AG04450 (cell line): ENCODE measurements around the gene RAPH1. TPM values are rescaled to one million over a fixed set of nuclear protein-coding genes. Genes with fewer than 3 reads are reported as not detected.

Experiments
- CTCF ChIA-PET: fragments of 300-600, 350-600 bp; formaldehyde crosslinking; extraction: SDS; loops from one replicate; lab custom pipeline; 2022; ENCODE audit warnings: antibody characterized with exemption, inconsistent platforms; lab: Charles Lee
- POLR2A ChIA-PET: fragments of 350-600 bp; formaldehyde crosslinking; extraction: SDS; loops from one replicate; lab custom pipeline; 2021; ENCODE audit warnings: antibody characterized with exemption, inconsistent platforms; lab: Yijun Ruan, JAX
- DNase-seq: peaks from one replicate; pipeline ENCODE4 v3.0.0-alpha.2; 2011; ENCODE audit warnings: low read depth, low spot score
- H3K27ac ChIP-seq: one replicate; pipeline ENCODE4 v1.5.1; 2012; ENCODE audit warnings: low read depth, low read length, control low read depth
- H3K27me3 ChIP-seq: one replicate; pipeline ENCODE4 v1.6.0; 2012; ENCODE audit warnings: low read length; ENCODE audit not compliant: control insufficient read depth, insufficient read depth
- H3K4me3 ChIP-seq: 2 replicates; pipeline ENCODE4 v1.5.1; 2011; ENCODE audit warnings: mild to moderate bottlenecking, low read depth, low read length, control low read depth
- H3K9me3 ChIP-seq: 2 replicates; pipeline ENCODE4 v1.5.1; 2012; ENCODE audit warnings: low read length; ENCODE audit not compliant: control insufficient read depth, insufficient read depth
- polyA plus RNA-seq: library from polyadenylated mRNA; depleted of rRNA; stranded (reverse); fragments of >200 nt; gene quantifications from 2 replicates; pipeline ENCODE4 v1.2.3, GENCODE V29; 2011
- TF ChIP-seq, protein P1 (sequence below): IDR thresholded peaks from 2 replicates; pipeline ENCODE4 v1.5.1; 2011; ENCODE audit warnings: low read depth, low read length, control low read depth, inconsistent platforms

The RAPH1 gene
- polyA plus RNA-seq, 1 experiment, result 6.0 TPM

DNA sequence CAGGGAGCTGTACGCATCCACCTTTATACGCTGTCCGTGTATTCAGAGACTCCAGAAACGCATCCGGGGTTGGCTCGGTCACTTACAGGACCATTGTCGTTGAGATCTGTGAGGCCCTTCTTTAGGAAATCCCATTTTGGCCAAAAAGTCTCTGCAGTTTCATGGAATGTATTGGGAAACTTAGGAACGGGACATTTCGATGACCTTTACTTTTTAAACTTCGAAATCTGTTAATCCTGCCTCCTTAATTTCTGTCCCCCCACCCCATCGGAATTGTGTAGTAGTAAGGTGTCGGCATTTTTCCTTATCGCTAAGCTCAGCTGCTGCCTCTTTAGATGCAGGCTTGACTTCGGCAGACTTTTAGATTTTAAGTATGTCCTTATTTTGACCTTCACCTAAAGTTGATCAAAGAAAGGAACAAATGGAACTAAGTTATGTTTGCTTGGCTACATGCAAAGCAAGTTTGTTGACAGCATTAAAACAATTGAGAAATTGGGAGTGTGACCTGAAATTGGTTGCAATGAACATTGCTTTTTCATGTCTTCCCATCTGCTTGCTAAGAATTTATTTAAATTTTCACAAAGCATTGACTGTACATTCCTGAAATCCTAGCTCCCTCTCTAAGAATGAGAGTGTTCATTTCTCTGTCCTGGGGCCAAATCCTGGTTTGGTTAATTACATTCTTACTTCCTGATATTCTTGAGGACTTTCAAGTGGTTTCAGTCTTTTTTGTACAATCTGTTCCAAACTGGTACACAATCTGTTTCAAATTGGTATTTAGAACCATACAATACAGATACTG, 884 bp upstream of the RAPH1 start:
- ChIA-PET CTCF (interaction anchor here (1.2 kb wide), 1 partner anchor 115 kb away, joined by 3 read pairs; no protein-coding TSS in a partner anchor), POLR2A (interaction anchor here (0.6 to 1.2 kb wide), 2 partner anchors 35 to 276 kb away, joined by 3 read pairs; no protein-coding TSS in a partner anchor)
- Histone ChIP-seq H3K27ac (peak overlapping the region; percentile 86), H3K9me3 (no peaks in the 10 kb centered on the region), H3K27me3 (no peaks in the 10 kb centered on the region), H3K4me3 (peak overlapping the region; percentile 86)
- DNase-seq, result no peak
- TF ChIP-seq, protein P1, sequence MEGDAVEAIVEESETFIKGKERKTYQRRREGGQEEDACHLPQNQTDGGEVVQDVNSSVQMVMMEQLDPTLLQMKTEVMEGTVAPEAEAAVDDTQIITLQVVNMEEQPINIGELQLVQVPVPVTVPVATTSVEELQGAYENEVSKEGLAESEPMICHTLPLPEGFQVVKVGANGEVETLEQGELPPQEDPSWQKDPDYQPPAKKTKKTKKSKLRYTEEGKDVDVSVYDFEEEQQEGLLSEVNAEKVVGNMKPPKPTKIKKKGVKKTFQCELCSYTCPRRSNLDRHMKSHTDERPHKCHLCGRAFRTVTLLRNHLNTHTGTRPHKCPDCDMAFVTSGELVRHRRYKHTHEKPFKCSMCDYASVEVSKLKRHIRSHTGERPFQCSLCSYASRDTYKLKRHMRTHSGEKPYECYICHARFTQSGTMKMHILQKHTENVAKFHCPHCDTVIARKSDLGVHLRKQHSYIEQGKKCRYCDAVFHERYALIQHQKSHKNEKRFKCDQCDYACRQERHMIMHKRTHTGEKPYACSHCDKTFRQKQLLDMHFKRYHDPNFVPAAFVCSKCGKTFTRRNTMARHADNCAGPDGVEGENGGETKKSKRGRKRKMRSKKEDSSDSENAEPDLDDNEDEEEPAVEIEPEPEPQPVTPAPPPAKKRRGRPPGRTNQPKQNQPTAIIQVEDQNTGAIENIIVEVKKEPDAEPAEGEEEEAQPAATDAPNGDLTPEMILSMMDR, result no peak

DNA sequence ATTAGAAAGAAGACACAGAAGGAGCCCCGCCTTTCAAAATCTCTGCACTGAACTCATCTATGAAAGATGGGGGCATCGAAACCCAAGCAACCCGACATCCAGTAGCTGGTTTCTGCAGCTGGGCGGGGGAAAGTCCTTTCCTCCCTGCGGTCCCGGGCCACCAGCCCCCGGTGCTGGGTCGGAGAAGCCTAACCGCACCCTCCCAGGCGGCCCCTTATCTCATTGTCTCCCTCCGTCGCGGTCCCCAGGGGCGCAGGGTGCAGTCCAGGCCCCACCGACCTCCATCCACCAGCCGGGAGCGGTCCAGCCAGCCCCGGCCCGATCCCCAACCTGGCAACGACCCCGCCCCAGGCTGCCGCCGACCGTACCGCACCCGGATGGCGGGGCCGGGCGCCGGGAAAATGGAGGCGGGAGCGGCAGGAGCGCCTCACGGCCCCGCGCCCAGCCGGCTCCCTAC, 452 bp downstream of the RAPH1 start:
- no peaks in the 10 kb centered on the region for H3K9me3 ChIP-seq
- CTCF ChIA-PET, result interaction anchor here (1.2 to 1.9 kb wide), 2 partner anchors 116 to 281 kb away, joined by 4 to 13 read pairs; no protein-coding TSS in a partner anchor
- POLR2A ChIA-PET, result interaction anchor here (0.6 to 1.2 kb wide), 2 partner anchors 261 to 277 kb away, joined by 3 to 4 read pairs; no protein-coding TSS in a partner anchor

DNA sequence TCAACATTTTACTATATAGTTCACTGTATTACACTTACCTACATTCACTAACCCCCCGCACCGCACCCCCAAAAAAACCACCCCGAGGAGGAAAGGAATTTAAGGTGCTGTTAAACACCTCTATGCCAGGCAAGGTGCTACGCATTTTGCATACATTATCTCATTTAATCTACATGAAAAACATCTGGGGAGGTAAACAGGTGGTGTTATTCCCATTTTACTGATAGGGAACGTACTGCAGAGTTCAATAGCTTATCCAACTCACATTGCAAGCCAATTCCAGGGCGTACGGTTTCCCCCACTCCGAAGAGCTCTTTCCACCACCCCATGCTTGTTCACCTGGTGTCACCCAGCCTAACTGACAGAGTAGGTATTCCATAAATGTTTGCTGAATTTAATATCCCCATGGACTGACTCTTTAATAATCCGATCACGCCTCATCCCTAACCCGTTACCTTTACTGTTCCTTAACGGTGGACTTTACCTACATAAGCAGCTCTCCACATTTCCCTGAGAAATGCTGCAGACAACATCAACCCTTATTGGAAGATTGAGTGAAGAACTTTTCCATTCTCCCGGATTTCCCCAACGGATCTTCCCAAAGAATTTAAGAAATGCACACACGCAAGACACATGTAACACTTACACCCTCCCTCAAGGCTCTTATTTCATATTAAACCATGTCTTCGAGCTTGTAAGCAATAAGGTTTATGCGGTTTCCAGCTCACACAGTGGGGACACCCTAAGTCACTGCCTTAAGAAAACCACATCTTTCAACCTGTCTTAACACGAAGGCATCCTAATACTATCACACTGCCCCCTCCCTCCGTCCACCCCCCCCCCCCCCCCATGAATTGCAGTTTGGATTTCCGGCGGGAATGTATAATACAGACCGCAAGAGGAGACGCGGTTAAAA, 1.2 kb downstream of the RAPH1 start:
- DNase-seq, result peak; percentile 26
- CTCF ChIA-PET, result interaction anchor here (1.1 to 1.9 kb wide), 3 partner anchors 80 to 281 kb away, joined by 3 to 13 read pairs (median 4); no protein-coding TSS in a partner anchor
- H3K4me3 ChIP-seq, result peak overlapping the region; percentile 86
- no peaks in the 10 kb centered on the region for H3K9me3 ChIP-seq
- TF ChIP-seq, protein P1, result no peak
- no peaks in the 10 kb centered on the region for H3K27me3 ChIP-seq
- POLR2A ChIA-PET, result interaction anchor here (0.6 kb wide), 2 partner anchors 11 to 261 kb away, joined by 4 to 5 read pairs; no protein-coding TSS in a partner anchor
- peak overlapping the region; percentile 80 for H3K27ac ChIP-seq

More for the DNA sequence above, 452 bp downstream of the RAPH1 start:
- TF ChIP-seq, protein P1, result no peak
- no peak for DNase-seq
- Histone ChIP-seq H3K4me3 (peak overlapping the region; percentile 86), H3K27me3 (no peaks in the 10 kb centered on the region), H3K27ac (peak overlapping the region; percentile 80)

- CTCF ChIA-PET, result interaction anchor here (0.6 to 1.9 kb wide), 3 partner anchors 79 to 912 kb away, joined by 3 to 13 read pairs (median 5); no protein-coding TSS in a partner anchor
- Histone ChIP-seq H3K4me3 (peak overlapping the region; percentile 86), H3K9me3 (no peaks in the 10 kb centered on the region), H3K27ac (no peak overlapping the region), H3K27me3 (no peaks in the 10 kb centered on the region)
- TF ChIP-seq, protein P1, result no peak
- POLR2A ChIA-PET, result interaction anchor here (0.6 kb wide), 1 partner anchor 10 kb away, joined by 5 read pairs; no protein-coding TSS in a partner anchor
- no peak for DNase-seq
These were observed 2.0 kb downstream of the RAPH1 start for GRCh38 chr2:203532957-203533658.
